OCI-LY7 (cell line): ENCODE data around the gene EYS.

ENCODE experiments used
- CTCF ChIP-seq: fragments of 200-600 bp; sonication (generic); conservative IDR thresholded peaks from 2 replicates; pipeline ENCODE4 v1.5.1; 2014; ENCODE audit warnings: mild to moderate bottlenecking, antibody characterized with exemption, low read length, moderate library complexity, mixed read lengths
- EZH2phosphoT487 ChIP-seq: fragments of 200-600 bp; sonication (generic); IDR thresholded peaks from 2 replicates; pipeline ENCODE4 v1.6.1; 2018; ENCODE audit warnings: low read depth, borderline replicate concordance, mild to moderate bottlenecking, mixed run types, antibody characterized with exemption, low read length, moderate library complexity, mixed read lengths

GRCh38 chr6:63714091-63714490 lies 1992.9 kb downstream of the EYS start:
- TF ChIP-seq CTCF = no peak
- TF ChIP-seq EZH2phosphoT487 = no peak
